HG03521 (cell line): ENCODE results near the gene COQ10A.
A peak's percentile ranks its signal among the peaks of the same experiment; 100 is the strongest.
"Not testable (repeated sequence)": the region's sequence is repeated elsewhere in the genome, so short reads cannot be mapped to it uniquely, and the experiment has no call there.

Experiments used
- ATAC-seq: cut with Tn5 transposase; IDR thresholded peaks from one replicate; pipeline ENCODE4 v1.9.1; 2021; ENCODE audit warnings: mild to moderate bottlenecking, moderate library complexity; ENCODE audit not compliant: unreplicated experiment

COQ10A gene

GRCh38 chr12:56242986-56243385 is 23.8 kb upstream of the COQ10A start:
- no peak for ATAC-seq

GRCh38 chr12:56243731-56244181 is 23.0 kb upstream of the COQ10A start:
- no peak for ATAC-seq

- ATAC-seq, result no peak
Measured at GRCh38 chr12:56244494-56244893, 22.2 kb upstream of the COQ10A start.

DNA sequence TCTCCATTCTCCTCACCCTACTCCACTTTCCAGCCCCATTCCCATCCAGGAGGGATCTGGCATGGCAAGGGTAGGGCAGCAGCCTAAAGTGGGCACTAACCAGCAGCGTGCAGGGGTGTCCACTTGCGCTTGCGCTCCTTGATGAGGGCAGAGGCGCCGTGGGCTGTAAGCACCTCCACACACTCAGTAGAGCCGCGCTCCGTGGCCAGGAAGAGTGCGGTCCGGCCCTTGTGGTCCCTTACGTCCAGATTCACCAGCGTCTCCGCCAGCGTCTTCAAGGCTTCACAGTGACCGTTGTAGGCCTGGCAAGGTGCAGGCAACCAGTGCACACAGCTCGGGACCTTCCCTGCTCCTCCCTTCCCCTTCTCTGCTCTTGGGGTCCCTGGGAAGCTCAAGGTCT is 18.8 kb upstream of the COQ10A start:
- no peak for ATAC-seq

DNA sequence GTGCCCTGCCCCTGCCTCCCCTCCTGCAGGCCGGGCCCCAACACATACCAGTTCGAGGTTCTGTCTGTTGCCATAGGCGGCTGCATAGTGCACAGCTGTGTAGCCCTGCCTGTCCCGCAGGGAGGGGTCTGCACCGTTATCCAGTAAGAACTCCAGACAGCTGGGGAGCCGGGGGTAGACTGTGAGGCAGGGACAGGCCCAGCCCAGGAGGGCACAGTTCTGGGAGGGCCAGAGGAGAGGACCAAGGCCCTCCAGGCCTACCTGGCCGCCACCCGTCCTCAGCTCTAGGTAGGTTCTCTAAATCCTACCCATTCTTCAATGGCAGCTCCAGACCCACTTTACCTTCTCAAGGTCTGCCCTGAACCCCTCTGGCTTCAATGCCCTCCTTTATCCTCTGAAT is 18.0 kb upstream of the COQ10A start:
- no peak for ATAC-seq

DNA sequence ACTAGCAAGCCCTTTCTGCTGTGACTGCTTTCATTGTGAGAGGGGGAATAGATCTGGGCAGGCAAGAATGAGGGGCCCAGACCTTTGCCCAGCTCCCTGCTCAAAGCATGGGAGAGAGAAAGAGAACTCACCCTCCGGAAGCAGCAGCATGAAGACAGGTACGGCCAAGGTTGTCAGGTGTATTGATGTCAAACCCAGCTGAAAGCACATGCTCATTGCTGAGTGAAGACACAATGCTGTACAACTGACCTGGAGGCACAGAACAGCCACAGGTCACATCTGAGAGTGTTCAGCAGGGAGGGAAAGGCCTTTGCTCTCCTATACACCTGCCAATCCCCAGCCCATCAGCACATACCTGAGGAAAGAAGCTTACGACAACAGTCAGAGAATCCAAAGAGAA is 14.1 kb upstream of the COQ10A start:
- ATAC-seq, result no peak

- no peak for ATAC-seq
Measured at GRCh38 chr12:56253091-56253490, 13.7 kb upstream of the COQ10A start.

DNA sequence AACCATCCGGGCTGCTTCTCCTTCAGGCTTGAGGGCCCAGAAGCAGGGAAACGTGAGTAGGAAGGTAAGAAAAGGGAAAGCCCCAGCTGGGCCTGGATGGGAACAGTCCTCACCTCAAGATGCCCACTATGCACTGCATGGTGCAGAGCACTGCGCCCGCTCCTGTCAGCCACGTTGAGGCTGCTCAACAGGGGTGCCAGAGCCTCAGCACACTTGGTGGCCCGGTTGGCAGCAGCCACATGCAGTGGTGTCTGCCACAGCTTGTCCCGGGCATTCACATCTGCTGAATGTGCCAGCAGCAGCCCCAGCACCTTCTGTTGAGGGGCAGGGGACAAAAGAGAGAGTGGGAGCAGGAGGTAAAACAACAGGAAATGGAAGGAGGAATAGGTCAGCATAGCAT is 11.1 kb upstream of the COQ10A start:
- ATAC-seq, result no peak

DNA sequence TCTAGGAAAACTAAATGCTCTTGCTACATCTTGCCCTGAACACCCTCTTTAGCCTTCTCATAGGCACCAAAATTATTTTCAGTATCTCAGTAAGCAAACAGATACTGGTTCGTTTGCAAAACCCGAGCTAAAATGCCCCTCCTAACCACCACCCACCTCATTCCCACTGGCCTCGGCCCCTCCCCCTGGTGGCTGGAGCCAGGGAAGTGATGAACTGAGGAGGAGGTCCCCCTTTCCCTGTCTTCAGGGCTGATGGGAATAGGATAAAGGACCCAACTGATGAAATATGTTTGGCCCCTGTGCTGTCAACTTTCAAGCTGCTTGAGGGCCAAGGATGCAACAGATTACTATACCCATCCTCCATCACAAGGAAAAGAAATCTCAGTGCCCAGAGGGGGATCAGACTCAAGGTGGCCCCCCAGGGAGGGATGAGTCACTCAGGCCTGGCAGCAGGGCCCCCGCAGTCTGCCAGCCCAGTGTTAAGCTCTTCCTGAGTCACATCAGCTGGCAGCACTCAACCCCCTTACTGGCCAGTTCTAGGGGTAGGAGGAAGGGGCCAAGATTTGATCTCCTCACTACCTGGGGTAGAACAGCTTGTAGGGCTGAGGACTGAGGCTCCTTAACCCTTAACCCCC is 10.3 kb upstream of the COQ10A start:
- no peak for ATAC-seq

DNA sequence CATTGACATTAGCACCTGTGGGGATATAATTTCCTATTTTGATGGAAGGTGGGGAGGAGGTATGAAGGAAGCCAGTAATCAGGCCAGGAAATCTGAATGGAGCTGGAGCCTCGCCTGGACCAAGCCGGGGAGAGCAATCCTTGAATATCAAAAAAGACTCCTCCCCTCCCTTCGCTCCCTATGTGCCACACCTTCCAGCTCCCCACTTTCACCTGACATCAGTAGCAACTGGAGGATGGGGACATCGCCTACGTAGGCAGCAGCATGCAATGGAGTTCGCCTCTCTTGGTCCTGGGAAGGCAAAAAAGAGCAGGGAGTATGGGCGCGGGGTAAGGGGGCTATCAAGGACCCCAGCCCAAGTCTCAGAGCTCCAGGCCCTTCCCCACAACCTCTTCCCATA is 9.7 kb upstream of the COQ10A start:
- no peak for ATAC-seq

DNA sequence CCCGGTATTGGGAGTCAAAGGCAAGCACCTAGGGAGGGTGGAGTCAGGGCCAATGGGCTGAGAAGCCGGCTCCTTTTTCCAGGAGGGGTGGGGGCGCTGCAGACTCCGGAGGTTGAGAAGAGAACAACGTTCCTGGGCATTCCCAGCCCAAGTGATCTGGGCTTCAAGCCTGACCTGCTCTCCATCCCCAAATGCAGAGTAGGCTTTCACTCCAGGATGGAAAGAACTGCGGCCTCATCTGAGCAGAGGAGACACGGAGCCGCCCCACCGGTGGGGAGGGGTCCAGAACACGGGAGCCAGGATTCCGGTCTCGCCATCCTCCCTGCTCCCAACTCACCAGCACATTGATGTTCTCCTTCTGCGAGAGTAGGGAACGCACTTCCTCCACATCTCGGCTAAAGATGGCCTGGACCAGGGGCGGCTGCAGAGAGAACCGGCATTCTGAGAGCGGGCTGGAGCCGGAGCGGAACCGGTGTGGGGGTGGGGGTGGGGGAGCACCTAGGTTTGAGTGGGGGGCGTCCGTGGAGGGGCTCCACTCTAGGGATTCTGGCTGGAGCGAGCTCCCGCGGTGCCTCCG is 9.2 kb upstream of the COQ10A start:
- ATAC-seq, result no peak

GRCh38 chr12:56258068-56258819 is 8.5 kb upstream of the COQ10A start, which contains the start of gene ANKRD52:
ANKRD52 (minus strand) TSS chr12:56258384; CDS start chr12:56258269, 115 bp downstream.
- ATAC-seq, result peak; percentile 86

DNA sequence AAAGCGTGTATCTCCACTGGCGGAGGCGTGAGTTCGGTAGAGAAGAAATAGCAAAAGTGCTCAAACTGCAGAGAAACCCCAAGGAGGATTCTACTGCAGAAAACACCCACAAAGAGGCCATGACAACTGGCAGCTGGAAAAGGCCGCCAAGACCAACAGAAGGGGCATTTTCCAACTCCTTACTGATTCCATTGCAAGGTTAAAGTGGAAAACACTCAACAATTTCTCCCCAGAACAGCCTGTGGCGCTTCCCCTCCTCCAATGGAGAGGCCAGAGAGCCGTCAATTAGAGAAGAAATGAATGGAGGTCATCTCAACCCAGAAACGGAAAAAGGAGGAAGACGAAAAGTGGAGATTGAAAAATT is 7.9 kb upstream of the COQ10A start:
- ATAC-seq, result no peak

DNA sequence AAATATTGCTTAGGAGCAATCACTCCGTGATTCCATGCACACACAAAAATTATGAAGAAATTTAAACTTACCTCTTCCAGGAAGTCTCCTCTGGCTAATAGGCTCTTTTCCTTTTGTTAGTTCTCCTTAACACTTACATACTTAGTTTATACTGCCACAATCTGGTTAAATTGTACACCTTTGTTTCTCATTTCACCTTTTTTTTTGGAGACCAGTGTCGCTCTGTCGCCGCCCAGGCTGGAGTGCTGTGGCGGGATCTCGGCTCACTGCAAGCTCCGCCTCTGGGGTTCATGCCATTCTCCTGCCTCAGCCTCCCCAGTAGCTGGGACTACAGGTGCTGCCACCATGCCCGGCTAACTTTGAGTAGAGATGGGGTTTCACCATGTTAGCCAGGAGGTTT is 6.4 kb upstream of the COQ10A start:
- no peak for ATAC-seq

- ATAC-seq, result no peak
Measured at GRCh38 chr12:56260921-56261320, 5.8 kb upstream of the COQ10A start.

GRCh38 chr12:56261503-56262232 is 5.1 kb upstream of the COQ10A start:
- ATAC-seq, result no peak

DNA sequence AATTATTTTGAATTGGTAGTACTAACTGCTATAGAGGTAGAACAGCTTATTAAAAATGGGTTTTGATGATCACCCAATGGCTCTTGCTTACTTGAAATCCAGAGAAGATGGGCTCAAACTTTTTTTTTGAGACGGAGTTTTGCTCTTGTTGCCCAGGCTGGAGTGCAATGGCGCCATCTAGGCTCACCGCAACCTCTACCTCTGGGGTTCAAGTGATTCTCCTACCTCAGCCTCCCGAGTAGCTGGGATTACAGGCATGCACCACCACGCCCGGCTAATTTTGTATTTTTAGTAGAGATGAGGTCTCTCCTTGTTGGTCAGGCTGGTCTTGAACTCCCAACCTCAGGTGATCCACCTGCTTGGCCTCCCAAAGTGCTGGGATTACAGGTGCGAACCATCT is 3.8 kb upstream of the COQ10A start:
- not testable (repeated sequence) for ATAC-seq

DNA sequence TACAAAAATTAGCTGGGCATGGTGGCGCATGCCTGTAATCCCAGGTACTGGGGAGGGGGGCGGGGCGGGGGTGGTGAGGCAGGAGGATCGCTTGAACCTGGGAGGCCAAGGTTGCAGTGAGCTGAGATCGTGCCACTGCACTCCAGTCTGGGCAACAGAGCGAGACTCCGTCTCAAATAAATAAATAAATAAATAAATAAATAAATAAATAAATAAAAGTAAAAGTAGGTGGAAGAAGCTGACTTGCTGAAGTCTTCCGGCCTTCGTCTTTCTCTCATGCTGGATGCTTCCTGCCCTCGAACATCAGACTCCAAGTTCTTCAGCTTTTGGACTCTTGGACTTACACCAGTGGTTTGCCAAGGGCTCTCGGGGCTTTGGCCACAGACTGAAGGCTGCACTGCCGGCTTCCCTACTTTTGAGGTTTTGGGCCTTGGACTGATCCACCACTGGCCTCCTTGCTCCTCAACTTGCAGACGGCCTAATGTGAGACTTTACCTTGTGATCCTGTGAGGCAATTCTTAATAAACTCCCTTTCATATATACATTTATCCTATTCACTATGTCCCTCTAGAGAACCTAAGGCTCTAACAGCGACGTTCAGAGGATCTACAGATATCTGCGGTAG is 562 bp upstream of the COQ10A start:
- ATAC-seq, result not testable (repeated sequence)

DNA sequence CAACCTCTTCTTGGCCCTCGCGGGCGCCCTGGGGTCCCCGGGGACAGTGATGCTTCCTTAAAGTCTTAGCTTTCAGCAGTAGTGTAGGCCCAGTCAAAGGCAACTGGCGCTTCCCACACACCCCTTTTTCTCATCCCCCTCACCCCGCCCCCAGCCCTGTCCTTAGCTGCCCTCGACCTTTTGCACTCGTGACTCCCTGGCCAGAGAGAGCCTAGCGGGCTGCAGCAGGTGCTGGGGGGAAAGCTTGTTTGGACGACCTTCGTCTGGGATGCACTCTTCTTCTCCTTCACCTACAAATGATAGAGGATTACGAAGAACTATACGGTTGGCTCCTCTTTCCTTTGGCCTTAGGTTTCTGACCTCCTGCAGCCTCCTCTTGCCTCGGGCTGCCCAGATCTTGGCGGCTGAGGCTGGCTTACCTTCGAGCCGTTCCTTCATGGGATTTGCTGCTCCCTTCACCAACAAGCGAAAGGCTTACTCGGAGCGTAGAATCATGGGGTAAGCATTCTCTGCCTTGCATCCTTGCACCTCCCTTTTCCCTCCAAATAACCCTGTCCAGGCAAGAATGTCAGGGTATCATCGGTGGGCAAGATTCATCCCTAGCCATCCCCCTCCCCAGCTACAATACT is 815 bp downstream of the COQ10A start:
- ATAC-seq, result no peak

GRCh38 chr12:56271031-56271430 is 4.3 kb downstream of the COQ10A start:
- no peak for ATAC-seq

- not testable (repeated sequence) for ATAC-seq
Measured at GRCh38 chr12:56272468-56272867, 5.7 kb downstream of the COQ10A start.
